BLaER1 (cell line): ENCODE results near the gene OTUD1.
A peak's percentile ranks its signal among the peaks of the same experiment; 100 is the strongest.

Experiments used
- H3K27ac ChIP-seq: shearing (Covaris generic); formaldehyde crosslinking; 2 replicates; pipeline ENCODE4 v1.8.1; 2022
- H3K27me3 ChIP-seq: shearing (Covaris generic); formaldehyde crosslinking; 2 replicates; pipeline ENCODE4 v1.8.1; 2022
- H3K36me3 ChIP-seq: shearing (Covaris generic); formaldehyde crosslinking; 2 replicates; pipeline ENCODE4 v1.8.1; 2022
- H3K4me1 ChIP-seq: shearing (Covaris generic); formaldehyde crosslinking; 2 replicates; pipeline ENCODE4 v1.8.1; 2022
- H3K4me2 ChIP-seq: shearing (Covaris generic); formaldehyde crosslinking; 2 replicates; pipeline ENCODE4 v1.8.1; 2022
- H3K4me3 ChIP-seq: shearing (Covaris generic); formaldehyde crosslinking; 2 replicates; pipeline ENCODE4 v1.8.1; 2022
- H3K9ac ChIP-seq: shearing (Covaris generic); formaldehyde crosslinking; 2 replicates; pipeline ENCODE4 v1.8.1; 2022
- H3K9me3 ChIP-seq: shearing (Covaris generic); formaldehyde crosslinking; 2 replicates; pipeline ENCODE4 v1.8.1; 2022
- H4K20me1 ChIP-seq: shearing (Covaris generic); formaldehyde crosslinking; 2 replicates; pipeline ENCODE4 v1.8.1; 2022
- Cebpa-rat ChIP-seq: shearing (Covaris generic); IDR thresholded peaks from 2 replicates; pipeline ENCODE4 v1.8.1; 2022

The OTUD1 gene

DNA sequence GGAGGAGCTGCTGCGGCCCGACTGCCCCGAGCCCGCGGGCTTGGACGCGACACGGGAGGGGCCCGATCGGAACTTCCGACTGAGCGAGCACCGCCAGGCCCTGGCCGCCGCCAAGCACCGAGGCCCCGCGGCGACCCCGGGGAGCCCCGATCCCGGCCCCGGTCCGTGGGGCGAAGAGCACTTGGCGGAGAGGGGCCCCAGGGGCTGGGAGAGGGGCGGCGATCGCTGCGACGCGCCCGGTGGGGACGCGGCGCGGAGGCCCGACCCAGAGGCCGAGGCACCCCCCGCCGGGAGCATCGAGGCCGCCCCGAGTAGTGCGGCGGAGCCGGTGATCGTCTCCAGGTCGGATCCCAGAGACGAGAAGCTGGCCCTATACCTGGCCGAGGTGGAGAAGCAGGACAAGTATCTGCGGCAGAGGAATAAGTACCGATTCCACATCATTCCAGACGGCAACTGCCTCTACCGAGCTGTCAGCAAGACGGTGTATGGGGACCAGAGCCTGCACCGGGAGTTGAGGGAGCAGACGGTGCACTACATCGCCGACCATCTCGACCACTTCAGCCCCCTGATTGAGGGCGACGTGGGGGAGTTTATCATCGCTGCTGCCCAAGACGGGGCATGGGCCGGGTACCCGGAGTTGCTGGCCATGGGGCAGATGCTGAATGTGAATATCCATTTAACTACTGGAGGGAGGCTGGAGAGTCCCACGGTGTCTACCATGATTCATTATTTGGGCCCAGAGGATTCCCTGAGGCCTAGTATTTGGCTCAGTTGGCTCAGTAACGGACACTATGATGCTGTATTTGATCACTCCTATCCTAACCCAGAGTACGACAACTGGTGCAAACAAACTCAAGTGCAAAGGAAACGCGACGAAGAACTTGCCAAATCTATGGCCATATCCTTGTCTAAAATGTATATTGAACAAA lies 1.4 kb downstream of the OTUD1 start:
- Histone ChIP-seq H3K27me3 (peaks cover 24% of the 10 kb centered on the region; the same call in 1 of the 2 replicates), H3K4me2 (peak overlapping the region; percentile 82), H3K9ac (peak overlapping the region; percentile 93), H3K4me1 (peaks cover 47% of the 10 kb centered on the region), H3K27ac (peak overlapping the region; percentile 93), H3K4me3 (peak overlapping the region; percentile 95), H3K36me3 (peaks cover 8% of the 10 kb centered on the region; the same call in 1 of the 2 replicates), H4K20me1 (peaks cover 39% of the 10 kb centered on the region), H3K9me3 (no peaks in the 10 kb centered on the region)
- no peak for TF ChIP-seq Cebpa-rat

DNA sequence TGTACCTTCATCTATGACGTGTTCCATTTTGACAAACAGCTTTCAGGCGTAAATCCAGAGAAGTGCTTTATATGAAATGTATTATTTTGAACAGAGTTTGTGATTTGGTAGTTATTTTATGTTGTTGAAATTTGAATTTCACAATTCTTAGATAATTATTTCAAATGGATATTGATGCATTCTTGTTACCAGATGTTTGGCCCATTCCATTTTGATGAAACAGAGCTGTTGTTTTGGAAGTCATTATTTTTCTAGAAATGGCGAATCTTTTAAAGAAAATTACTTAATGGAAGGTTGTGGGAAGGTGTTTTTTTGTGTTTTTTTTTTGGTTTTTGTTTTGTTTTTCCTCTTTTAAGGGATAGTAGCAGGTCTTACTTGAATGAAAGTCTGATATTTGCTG lies 2.4 kb downstream of the OTUD1 start:
- peak overlapping the region; percentile 82 for H3K4me2 ChIP-seq
- H3K9me3 ChIP-seq, result no peaks in the 10 kb centered on the region
- peak overlapping the region; percentile 93; the same call in 1 of the 2 replicates for H3K27ac ChIP-seq
- H3K4me3 ChIP-seq, result peak overlapping the region; percentile 95
- TF ChIP-seq Cebpa-rat, result no peak
- H3K36me3 ChIP-seq, result peaks cover 8% of the 10 kb centered on the region; the same call in 1 of the 2 replicates
- H3K27me3 ChIP-seq, result peaks cover 24% of the 10 kb centered on the region; the same call in 1 of the 2 replicates
- peaks cover 56% of the 10 kb centered on the region for H3K4me1 ChIP-seq
- H4K20me1 ChIP-seq, result peaks cover 39% of the 10 kb centered on the region
- peak overlapping the region; percentile 93 for H3K9ac ChIP-seq

DNA sequence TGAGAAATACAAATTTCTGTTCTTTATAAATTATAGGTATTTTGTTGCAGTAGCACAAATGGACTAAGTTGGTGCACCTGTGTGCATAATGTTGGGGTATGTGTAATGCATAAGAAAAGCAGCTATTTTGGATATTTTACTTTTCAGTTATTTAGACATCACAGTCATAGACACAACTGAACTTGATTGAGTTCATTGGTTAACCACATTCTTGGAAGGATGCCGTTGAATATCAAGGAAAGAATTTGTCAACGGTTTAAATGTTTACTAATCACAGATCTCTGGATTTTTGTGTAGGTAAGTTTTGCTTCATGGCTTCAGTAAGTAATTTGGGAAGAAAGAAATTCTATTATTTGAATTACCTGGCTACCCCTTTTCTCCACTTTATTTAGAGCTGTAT lies 4.1 kb downstream of the OTUD1 start:
- Histone ChIP-seq H3K36me3 (peaks cover 8% of the 10 kb centered on the region; the same call in 1 of the 2 replicates), H4K20me1 (peaks cover 39% of the 10 kb centered on the region), H3K4me3 (peak overlapping the region; percentile 95), H3K4me2 (peak overlapping the region; percentile 82), H3K27ac (no peak overlapping the region), H3K4me1 (peaks cover 73% of the 10 kb centered on the region), H3K27me3 (peaks cover 24% of the 10 kb centered on the region; the same call in 1 of the 2 replicates), H3K9ac (0 out of 2 replicates have a peak overlapping the region, but pooled peaks have one; percentile 25), H3K9me3 (no peaks in the 10 kb centered on the region)
- no peak for TF ChIP-seq Cebpa-rat

DNA sequence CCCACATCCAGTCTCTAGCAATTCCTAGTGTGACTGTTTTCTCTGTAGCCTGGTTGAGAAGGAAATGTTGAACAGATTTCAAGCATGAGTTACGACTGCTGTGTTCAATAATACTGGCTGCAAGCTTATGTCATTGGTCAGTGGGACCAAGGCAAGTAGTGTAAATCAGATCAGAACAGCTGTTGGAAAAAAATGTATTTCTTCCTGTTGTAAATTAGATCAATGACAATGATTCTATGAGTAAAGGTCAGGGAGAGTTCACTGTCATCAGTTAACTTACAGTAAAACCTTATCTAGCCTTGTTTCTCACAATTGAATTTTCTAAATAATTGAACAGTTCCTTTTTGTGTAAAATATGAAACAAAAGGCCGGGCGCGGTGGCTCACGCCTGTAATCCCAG lies 6.7 kb downstream of the OTUD1 start:
- peak overlapping the region; percentile 82 for H3K4me2 ChIP-seq

DNA sequence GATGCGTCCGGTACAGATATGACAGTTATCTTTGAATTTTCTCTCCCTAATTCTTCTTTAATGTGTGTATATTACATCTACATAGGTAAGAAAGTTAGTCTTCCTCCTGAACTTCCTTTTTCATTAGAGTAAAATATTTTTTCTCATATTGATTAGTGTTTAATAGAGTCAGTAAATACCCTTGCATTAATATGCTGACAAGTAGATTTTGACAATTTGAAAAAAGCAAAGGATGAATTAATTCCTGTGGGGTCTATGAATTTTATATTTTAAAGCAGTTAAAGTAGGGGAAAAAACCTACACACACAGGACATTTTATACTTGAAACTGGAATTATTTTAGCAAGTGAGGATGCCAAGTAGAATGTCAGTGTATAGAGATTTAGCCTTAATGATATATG lies 9.4 kb downstream of the OTUD1 start:
- H3K4me2 ChIP-seq, result peak overlapping the region; percentile 62
- H3K9ac ChIP-seq, result no peak overlapping the region
- H3K4me3 ChIP-seq, result no peak overlapping the region
- peaks cover 8% of the 10 kb centered on the region; the same call in 1 of the 2 replicates for H3K36me3 ChIP-seq
- peak overlapping the region; percentile 19; the same call in 1 of the 2 replicates for H3K27ac ChIP-seq
- H4K20me1 ChIP-seq, result peaks cover 1% of the 10 kb centered on the region; the same call in 1 of the 2 replicates
- H3K9me3 ChIP-seq, result no peaks in the 10 kb centered on the region
- H3K4me1 ChIP-seq, result peaks cover 98% of the 10 kb centered on the region
- no peak for TF ChIP-seq Cebpa-rat
- H3K27me3 ChIP-seq, result no peaks in the 10 kb centered on the region

More for the DNA sequence above, 6.7 kb downstream of the OTUD1 start:
- peaks cover 94% of the 10 kb centered on the region for H3K4me1 ChIP-seq
- no peak overlapping the region for H3K9ac ChIP-seq
- H3K27me3 ChIP-seq, result peaks cover 12% of the 10 kb centered on the region; the same call in 1 of the 2 replicates
- peaks cover 29% of the 10 kb centered on the region for H4K20me1 ChIP-seq
- H3K27ac ChIP-seq, result 0 out of 2 replicates have a peak overlapping the region, but pooled peaks have one; percentile 36
- no peak for TF ChIP-seq Cebpa-rat
- no peaks in the 10 kb centered on the region for H3K9me3 ChIP-seq
- H3K4me3 ChIP-seq, result no peak overlapping the region
- H3K36me3 ChIP-seq, result peaks cover 8% of the 10 kb centered on the region; the same call in 1 of the 2 replicates

DNA sequence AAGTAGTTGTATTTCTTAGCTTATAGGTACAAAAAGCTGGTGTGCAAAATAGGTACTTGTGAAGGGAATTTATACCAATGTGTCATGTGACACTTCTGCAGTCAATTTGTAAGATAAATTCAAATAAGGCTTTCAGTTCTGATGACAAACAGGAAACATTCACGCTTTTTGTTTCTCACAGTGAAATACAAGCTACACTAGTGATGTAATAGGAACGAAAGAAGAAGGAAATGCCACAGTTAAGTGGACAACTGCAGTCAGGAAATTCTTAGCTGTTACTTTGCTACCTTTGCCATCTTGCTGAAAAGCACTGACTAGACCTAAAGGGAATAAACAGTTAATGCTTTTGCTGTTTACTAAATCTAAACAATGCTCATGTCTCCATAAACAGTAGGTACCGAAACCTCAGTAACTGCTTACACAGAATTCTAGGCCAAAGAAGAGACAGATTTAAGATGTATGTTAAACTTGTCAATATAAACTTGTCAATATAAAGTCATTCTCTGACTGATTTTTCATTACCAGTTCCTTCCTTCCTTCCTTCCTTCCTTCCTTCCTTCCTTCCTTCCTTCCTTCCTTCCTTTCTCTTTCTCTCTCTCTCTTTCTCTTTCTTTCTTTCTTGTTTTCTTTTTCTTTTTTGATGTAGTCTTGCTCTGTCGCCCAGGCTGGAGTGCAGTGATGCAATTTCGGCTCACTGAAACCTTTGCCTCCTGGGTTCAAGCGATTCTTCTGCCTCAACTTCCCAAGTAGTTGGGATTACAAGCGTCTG lies 10.1 kb downstream of the OTUD1 start:
- H3K4me1 ChIP-seq, result peaks cover 95% of the 10 kb centered on the region
- no peaks in the 10 kb centered on the region for H3K9me3 ChIP-seq
- TF ChIP-seq Cebpa-rat, result no peak
- H3K9ac ChIP-seq, result no peak overlapping the region
- H3K4me3 ChIP-seq, result no peak overlapping the region
- H4K20me1 ChIP-seq, result no peaks in the 10 kb centered on the region
- H3K4me2 ChIP-seq, result peak overlapping the region; percentile 62
- H3K36me3 ChIP-seq, result peaks cover 8% of the 10 kb centered on the region; the same call in 1 of the 2 replicates
- H3K27me3 ChIP-seq, result no peaks in the 10 kb centered on the region
- peak overlapping the region; percentile 19 for H3K27ac ChIP-seq

DNA sequence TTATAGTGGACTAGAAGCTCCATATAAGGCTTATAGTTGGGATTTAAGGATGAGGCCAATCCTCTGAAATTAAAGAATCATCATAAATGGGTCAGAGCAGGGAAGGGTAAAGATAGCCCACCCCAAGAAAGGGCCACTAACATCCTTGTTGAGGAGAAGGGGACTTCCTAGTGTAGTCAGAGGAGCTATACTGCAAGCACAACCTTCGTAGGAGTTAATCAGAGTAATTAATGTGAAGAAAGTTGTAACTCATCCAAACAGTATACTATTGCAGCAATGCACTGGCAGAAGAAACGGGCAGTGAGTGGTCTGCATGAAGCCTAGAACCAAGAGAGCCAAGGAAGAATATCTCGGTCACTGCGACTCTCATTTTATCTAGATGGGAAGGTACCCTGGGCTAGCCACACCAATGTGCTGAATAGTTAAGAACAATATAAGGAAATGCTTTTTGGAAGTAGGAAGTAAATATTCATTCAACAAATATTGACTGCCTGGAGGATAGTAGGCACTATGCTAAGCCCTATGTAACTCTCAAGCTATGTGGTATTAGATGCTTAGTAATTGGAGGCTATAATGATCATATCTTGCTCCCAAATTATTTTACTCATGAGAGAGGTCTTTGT lies 13.3 kb downstream of the OTUD1 start:
- no peaks in the 10 kb centered on the region for H3K36me3 ChIP-seq
- TF ChIP-seq Cebpa-rat, result no peak
- H3K4me2 ChIP-seq, result peak overlapping the region; percentile 62
- peak overlapping the region; percentile 55 for H3K27ac ChIP-seq
- H3K27me3 ChIP-seq, result no peaks in the 10 kb centered on the region
- 0 out of 2 replicates have a peak overlapping the region, but pooled peaks have one; percentile 0 for H3K9ac ChIP-seq
- H3K9me3 ChIP-seq, result no peaks in the 10 kb centered on the region
- H3K4me3 ChIP-seq, result no peak overlapping the region
- no peaks in the 10 kb centered on the region for H4K20me1 ChIP-seq
- peaks cover 97% of the 10 kb centered on the region for H3K4me1 ChIP-seq

DNA sequence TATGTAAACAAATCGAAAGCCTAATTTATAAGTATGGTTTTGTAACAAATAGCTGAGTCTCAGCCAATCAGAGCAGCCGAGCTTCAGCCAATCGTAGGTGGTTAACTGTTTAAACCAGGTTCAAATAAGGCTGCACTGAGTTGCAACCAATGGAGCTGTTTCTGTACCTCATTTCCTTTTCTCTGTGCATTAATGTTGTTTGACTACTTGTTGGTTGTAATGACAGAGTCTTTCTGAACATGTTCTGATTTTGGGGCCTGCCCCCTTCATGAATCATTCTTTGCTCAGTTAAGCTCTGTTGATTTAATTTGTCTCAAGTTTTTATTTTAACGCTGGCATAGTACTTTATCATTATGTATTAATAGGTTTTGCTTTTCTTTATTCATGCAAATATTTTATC lies 14.6 kb downstream of the OTUD1 start:
- H3K27me3 ChIP-seq, result no peaks in the 10 kb centered on the region
- no peak overlapping the region for H3K4me2 ChIP-seq
- peaks cover 97% of the 10 kb centered on the region for H3K4me1 ChIP-seq
- no peaks in the 10 kb centered on the region for H3K36me3 ChIP-seq
- no peaks in the 10 kb centered on the region for H4K20me1 ChIP-seq
- H3K4me3 ChIP-seq, result no peak overlapping the region
- no peak for TF ChIP-seq Cebpa-rat
- no peak overlapping the region for H3K9ac ChIP-seq
- H3K9me3 ChIP-seq, result no peaks in the 10 kb centered on the region
- no peak overlapping the region for H3K27ac ChIP-seq
